Ectodermal cell (in vitro differentiated cells): ENCODE measurements around the gene WNT1.
A peak's percentile ranks its signal among the peaks of the same experiment; 100 is the strongest.

Experiments
- H3K27ac ChIP-seq: 2 replicates; pipeline ENCODE4 v1.7.0; 2013; ENCODE audit warnings: mild to moderate bottlenecking, low read depth, low read length; ENCODE audit not compliant: insufficient read depth, poor library complexity, severe bottlenecking
- H3K27me3 ChIP-seq: 2 replicates; pipeline ENCODE4 v1.7.0; 2013; ENCODE audit warnings: mild to moderate bottlenecking, low read length; ENCODE audit not compliant: insufficient read depth, control insufficient read depth, poor library complexity, severe bottlenecking
- H3K36me3 ChIP-seq: one replicate; pipeline ENCODE4 v1.7.0; 2013; ENCODE audit warnings: low read length; ENCODE audit not compliant: control insufficient read depth, insufficient read depth
- H3K4me1 ChIP-seq: one replicate; pipeline ENCODE4 v1.7.0; 2013; ENCODE audit warnings: low read length; ENCODE audit not compliant: control insufficient read depth, insufficient read depth
- H3K4me3 ChIP-seq: 2 replicates; pipeline ENCODE4 v1.7.0; 2013; ENCODE audit warnings: low read depth, low read length, control low read depth; ENCODE audit not compliant: insufficient read depth
- H3K9me3 ChIP-seq: 2 replicates; pipeline ENCODE4 v1.7.0; 2013; ENCODE audit warnings: mild to moderate bottlenecking, low read length, moderate library complexity; ENCODE audit not compliant: control insufficient read depth
- WGBS, 2 experiments: methylation state at CpG; one replicate each; pipeline ENCODE4 v1.1.7; 2013; ENCODE audit warnings: missing lambda C conversion rate in 2 of 2; 5-methylcytosine and 5-hydroxymethylcytosine counted together

WNT1 gene

GRCh38 chr12:49019443-49020324 is 41.6 kb downstream of the WNT1 start:
- Histone ChIP-seq H3K4me1 (peaks cover 7% of the 10 kb centered on the region), H3K4me3 (no peak overlapping the region), H3K27me3 (no peaks in the 10 kb centered on the region), H3K36me3 (peaks cover 26% of the 10 kb centered on the region), H3K9me3 (no peaks in the 10 kb centered on the region), H3K27ac (peak overlapping the region; percentile 96)
- WGBS, 2 experiments, result 75 to 80% methylated on average over 8 of the region's 10 CpGs

- H3K9me3 ChIP-seq, result no peaks in the 10 kb centered on the region
- H3K4me3 ChIP-seq, result no peak overlapping the region
- peaks cover 34% of the 10 kb centered on the region for H3K36me3 ChIP-seq
- WGBS, 2 experiments, result 88 to 92% methylated on average over 2 of the region's 6 CpGs
- H3K27me3 ChIP-seq, result no peaks in the 10 kb centered on the region
- H3K27ac ChIP-seq, result no peak overlapping the region
- peaks cover 7% of the 10 kb centered on the region for H3K4me1 ChIP-seq
These were observed 42.3 kb downstream of the WNT1 start for GRCh38 chr12:49020441-49020840.

DNA sequence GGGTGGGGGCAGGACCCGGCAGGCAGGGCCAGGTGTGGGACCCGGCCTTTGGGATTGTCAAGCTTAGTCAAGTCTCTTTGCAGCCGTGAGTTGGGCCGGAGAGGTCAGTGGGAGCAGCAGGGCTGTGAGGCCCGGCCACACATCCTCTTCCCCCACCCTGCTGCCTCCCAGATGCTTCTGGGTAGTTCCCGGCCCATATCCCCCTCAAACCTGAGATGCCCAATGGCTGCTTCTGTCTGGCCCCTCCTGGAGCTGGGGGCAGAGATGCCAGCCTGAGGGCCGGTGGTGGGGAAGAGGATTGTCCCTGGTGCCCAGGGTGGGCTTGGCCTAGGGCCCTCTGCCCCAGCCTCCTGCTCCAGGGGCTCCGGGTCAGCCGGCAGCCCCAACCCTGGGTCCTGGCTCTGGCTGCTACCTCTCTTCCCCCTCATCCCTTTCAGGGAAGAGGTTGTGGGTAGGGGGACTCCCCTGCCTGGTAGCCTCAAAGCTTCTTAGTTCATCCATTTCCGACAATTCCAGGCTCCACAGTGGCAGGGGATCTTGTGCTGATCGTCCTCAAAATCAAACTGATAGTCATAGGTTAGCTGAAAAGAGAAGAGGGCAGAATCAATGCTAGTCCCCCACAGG is 43.3 kb downstream of the WNT1 start:
- Histone ChIP-seq H3K27ac (no peak overlapping the region), H3K4me3 (no peak overlapping the region), H3K4me1 (peaks cover 7% of the 10 kb centered on the region), H3K9me3 (no peaks in the 10 kb centered on the region), H3K27me3 (no peaks in the 10 kb centered on the region), H3K36me3 (peaks cover 42% of the 10 kb centered on the region)
- 92 to 94% methylated on average over 11 of the region's 11 CpGs for WGBS, 2 experiments

DNA sequence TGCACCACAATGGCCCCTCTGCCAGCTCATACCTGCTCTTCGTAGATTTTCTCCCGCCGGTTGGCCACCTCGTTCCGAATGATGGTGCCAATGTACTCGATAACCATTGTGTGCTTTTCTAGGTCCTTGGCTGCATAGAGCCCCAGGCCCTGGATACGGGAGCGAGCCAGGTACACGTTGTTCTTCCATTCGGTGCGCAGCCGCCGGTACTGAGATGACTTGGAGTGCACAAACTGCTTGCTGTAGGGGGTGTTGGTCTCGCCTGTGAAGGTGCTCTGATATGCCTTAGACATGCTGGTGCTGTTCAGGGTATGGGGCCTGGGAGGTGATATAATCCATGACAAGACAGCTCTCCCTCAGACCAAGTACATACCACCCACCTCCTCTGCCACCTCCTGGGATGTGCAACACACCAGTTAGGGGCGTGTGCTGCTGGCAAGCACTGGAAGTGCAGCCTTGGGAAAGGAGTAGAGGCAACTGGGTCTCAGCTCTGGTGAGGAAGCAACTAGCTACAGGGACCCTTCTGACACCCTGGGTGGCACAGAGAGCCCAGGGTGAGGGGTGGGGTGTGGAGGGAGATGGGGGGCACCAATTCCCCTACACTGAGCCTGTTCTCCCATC is 44.5 kb downstream of the WNT1 start:
- Histone ChIP-seq H3K27me3 (no peaks in the 10 kb centered on the region), H3K36me3 (peaks cover 52% of the 10 kb centered on the region), H3K9me3 (no peaks in the 10 kb centered on the region), H3K4me1 (peaks cover 4% of the 10 kb centered on the region), H3K27ac (no peak overlapping the region), H3K4me3 (no peak overlapping the region)
- WGBS, 2 experiments, result 95 to 96% methylated on average over 15 of the region's 15 CpGs

GRCh38 chr12:49023812-49024211 is 45.7 kb downstream of the WNT1 start:
- Histone ChIP-seq H3K4me3 (no peak overlapping the region), H3K9me3 (no peaks in the 10 kb centered on the region), H3K4me1 (no peaks in the 10 kb centered on the region), H3K27me3 (no peaks in the 10 kb centered on the region), H3K27ac (no peak overlapping the region), H3K36me3 (peaks cover 54% of the 10 kb centered on the region)
- 95 to 100% methylated on average over 1 of the region's 2 CpGs for WGBS, 2 experiments

- H3K4me1 ChIP-seq, result no peaks in the 10 kb centered on the region
- H3K4me3 ChIP-seq, result no peak overlapping the region
- peaks cover 60% of the 10 kb centered on the region for H3K36me3 ChIP-seq
- H3K27me3 ChIP-seq, result no peaks in the 10 kb centered on the region
- whole genome bisulfite sequencing, 2 experiments, result 95% methylated on average over 12 of the region's 12 CpGs
- no peak overlapping the region for H3K27ac ChIP-seq
- H3K9me3 ChIP-seq, result no peaks in the 10 kb centered on the region
These were observed 46.4 kb downstream of the WNT1 start for GRCh38 chr12:49024543-49024942.

DNA sequence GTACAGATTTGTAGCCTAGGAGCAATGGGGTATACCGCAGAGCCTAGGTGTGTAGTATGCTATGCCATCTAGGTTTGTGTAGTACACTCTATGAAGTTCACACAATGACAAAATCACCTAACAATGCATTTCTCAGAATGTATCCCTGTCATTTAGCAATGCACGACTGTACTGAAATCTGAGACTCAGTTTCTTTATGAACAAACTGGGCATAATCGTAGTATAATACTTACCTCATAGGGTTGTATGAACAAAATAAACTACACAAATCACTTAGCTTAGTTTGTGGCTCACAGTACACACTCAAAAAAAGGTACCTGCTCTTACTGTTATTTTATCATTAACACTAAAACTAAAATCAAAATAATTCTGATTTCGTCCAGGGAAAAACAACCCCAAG is 47.3 kb downstream of the WNT1 start:
- H3K36me3 ChIP-seq, result peaks cover 70% of the 10 kb centered on the region
- no peaks in the 10 kb centered on the region for H3K9me3 ChIP-seq
- no peaks in the 10 kb centered on the region for H3K4me1 ChIP-seq
- no peaks in the 10 kb centered on the region for H3K27me3 ChIP-seq
- no peak overlapping the region for H3K4me3 ChIP-seq
- H3K27ac ChIP-seq, result no peak overlapping the region
- WGBS, 2 experiments, result 96% methylated on average over 4 of the region's 4 CpGs

DNA sequence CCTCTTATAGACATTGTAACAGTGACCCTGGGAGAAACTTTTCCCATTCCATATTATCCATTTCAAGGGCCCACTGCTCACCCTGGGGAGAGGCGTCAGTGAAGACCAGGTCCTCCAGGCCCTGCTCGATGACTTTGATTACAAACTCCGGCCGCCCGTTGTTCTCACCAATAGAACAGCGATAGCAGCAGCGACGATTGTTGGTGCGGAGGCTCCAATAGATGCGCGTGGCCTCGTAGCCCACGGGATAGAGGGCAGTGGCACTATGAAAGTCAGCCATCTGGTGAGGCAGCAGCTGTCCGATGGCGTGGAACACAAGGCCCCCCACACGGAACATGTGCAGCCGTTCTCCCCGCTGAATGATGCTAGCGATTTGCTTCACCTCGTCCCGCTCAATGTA is 48.0 kb downstream of the WNT1 start:
- H3K36me3 ChIP-seq, result peaks cover 74% of the 10 kb centered on the region

GRCh38 chr12:49026678-49027480 is 48.8 kb downstream of the WNT1 start:
- WGBS, 2 experiments, result 93 to 97% methylated on average over 26 of the region's 26 CpGs
- Histone ChIP-seq H3K4me1 (no peaks in the 10 kb centered on the region), H3K27ac (no peak overlapping the region), H3K4me3 (no peak overlapping the region), H3K36me3 (peaks cover 72% of the 10 kb centered on the region), H3K27me3 (no peaks in the 10 kb centered on the region), H3K9me3 (no peaks in the 10 kb centered on the region)

More for the DNA sequence above, 48.0 kb downstream of the WNT1 start:
- WGBS, 2 experiments, result 95 to 96% methylated on average over 21 of the region's 21 CpGs
- Histone ChIP-seq H3K4me1 (no peaks in the 10 kb centered on the region), H3K9me3 (no peaks in the 10 kb centered on the region), H3K4me3 (no peak overlapping the region), H3K27ac (no peak overlapping the region), H3K27me3 (no peaks in the 10 kb centered on the region)
